Caco-2 (cell line): ENCODE measurements around the gene ADGRA1. TPM values are rescaled to one million over a fixed set of nuclear protein-coding genes. Genes with fewer than 3 reads are reported as not detected.
"Not testable (repeated sequence)": the region's sequence is repeated elsewhere in the genome, so short reads cannot be mapped to it uniquely, and the experiment has no call there.

ENCODE experiments used
- BruUV-seq: library from RNA; stranded (reverse); fragments of 400-500 nt; replicated peaks from 2 replicates; lab custom pipeline; 2021; lab: Mats Ljungman, UMichigan
- CTCF ChIA-PET: fragments of 300-600 bp; sonication (Branson Sonifier 250); formaldehyde crosslinking; loops from one replicate; lab custom pipeline; 2022; ENCODE audit warnings: antibody characterized with exemption; lab: Charles Lee
- POLR2A ChIA-PET: fragments of 300-600 bp; sonication (Branson Sonifier 250); formaldehyde crosslinking; loops from one replicate; lab custom pipeline; 2022; ENCODE audit warnings: antibody characterized with exemption; lab: Charles Lee
- DNase-seq, 2 experiments: peaks; one replicate each; pipeline versions ENCODE4 v3.0.0 to v3.0.0-alpha.2; 2020 to 2022
- H3K27me3 ChIP-seq: replicated peaks from 2 replicates; pipeline ENCODE4 v1.6.0; 2011; ENCODE audit warnings: low read length; ENCODE audit not compliant: control insufficient read depth, insufficient read depth
- H3K36me3 ChIP-seq: 2 replicates; pipeline ENCODE4 v1.5.1; 2011; ENCODE audit warnings: low read length; ENCODE audit not compliant: control insufficient read depth, insufficient read depth
- H3K4me1 ChIP-seq: fragments of 250-450 bp; sonication (Bioruptor Pico); 2 replicates; pipeline ENCODE4 v1.5.1; 2020; ENCODE audit warnings: mild to moderate bottlenecking
- H3K4me3 ChIP-seq: 2 replicates; pipeline ENCODE4 v1.5.1; 2011; ENCODE audit warnings: low read depth, mild to moderate bottlenecking, control low read depth, low read length
- H3K9me3 ChIP-seq: fragments of 250-450 bp; sonication (Bioruptor Pico); 2 replicates; pipeline ENCODE4 v1.5.1; 2020; ENCODE audit warnings: mild to moderate bottlenecking, moderate library complexity
- H3K27ac Mint-ChIP-seq: one replicate; pipeline ENCODE4 v1.8.0; 2022; ENCODE audit warnings: mixed read lengths; ENCODE audit not compliant: unreplicated experiment
- H3K27me3 Mint-ChIP-seq: one replicate; pipeline ENCODE4 v1.8.0; 2022; ENCODE audit warnings: mixed read lengths; ENCODE audit not compliant: insufficient read depth, unreplicated experiment
- H3K36me3 Mint-ChIP-seq: one replicate; pipeline ENCODE4 v1.8.0; 2022; ENCODE audit warnings: mild to moderate bottlenecking, mixed read lengths; ENCODE audit not compliant: insufficient read depth, unreplicated experiment
- H3K4me1 Mint-ChIP-seq: one replicate; pipeline ENCODE4 v1.8.0; 2022; ENCODE audit warnings: low read depth, mixed read lengths; ENCODE audit not compliant: unreplicated experiment
- H3K4me3 Mint-ChIP-seq: one replicate; pipeline ENCODE4 v1.8.0; 2022; ENCODE audit warnings: mild to moderate bottlenecking, moderate library complexity, mixed read lengths; ENCODE audit not compliant: unreplicated experiment
- H3K9me3 Mint-ChIP-seq: one replicate; pipeline ENCODE4 v1.8.0; 2022; ENCODE audit warnings: mixed read lengths; ENCODE audit not compliant: unreplicated experiment
- CTCF ChIP-seq, 2 experiments: fragments of 200-600 bp in 1 of 2; IDR thresholded peaks; 1 replicate in 1 of 2; 2 replicates in 1 of 2; pipeline versions ENCODE4 v1.5.1 to v1.8.0; 2011 to 2022; ENCODE audit warnings: antibody characterized with exemption in 1 of 2, control low read depth in 1 of 2, inconsistent platforms in 1 of 2, low read depth in 1 of 2, low read length in 1 of 2, mild to moderate bottlenecking in 1 of 2, moderate library complexity in 1 of 2; ENCODE audit not compliant: insufficient read depth in 1 of 2, severe bottlenecking in 1 of 2, unreplicated experiment in 1 of 2
- intact Hi-C: fragments of 100-400 bp; cut with micrococcal nuclease; formaldehyde crosslinking; loops from one replicate; pipeline ENCODE4 v1.10.0; 2022; ENCODE audit not compliant: unreplicated experiment
- total RNA-seq: library from RNA; stranded (reverse); gene quantifications from 2 replicates; pipeline ENCODE4 v1.2.3, GENCODE V29; 2022

Gene ADGRA1
- total RNA-seq, 1 experiment from 2014 or later = not detected

DNA sequence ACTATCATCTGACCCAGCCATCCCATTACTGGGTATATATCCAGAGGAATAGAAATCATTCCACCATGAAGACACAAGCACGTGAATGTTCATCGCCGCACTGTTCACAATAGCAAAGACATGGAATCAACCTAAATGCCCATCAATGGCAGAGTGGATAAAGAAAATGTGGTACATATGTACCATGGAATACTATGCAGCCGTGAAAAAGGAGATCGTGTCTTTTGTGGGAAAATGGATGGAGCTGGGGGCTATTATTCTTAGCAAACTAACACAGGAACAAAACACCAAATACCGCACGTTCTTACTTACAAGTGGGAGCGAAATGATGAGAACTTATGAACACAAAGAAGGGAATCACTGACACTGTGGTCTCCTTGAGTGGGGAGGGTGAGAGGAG is 62.5 kb downstream of the ADGRA1 start:
- no TSS peak for BruUV-seq
- H3K9me3 Mint-ChIP-seq = peaks cover 29% of the 10 kb centered on the region
- H3K27ac Mint-ChIP-seq = no peak overlapping the region
- intact Hi-C loops = no loop called here
- no peaks in the 10 kb centered on the region for H3K36me3 Mint-ChIP-seq
- POLR2A ChIA-PET = no interaction called here
- Histone ChIP-seq H3K4me1 (peaks cover 31% of the 10 kb centered on the region), H3K4me3 (no peak overlapping the region), H3K36me3 (no peaks in the 10 kb centered on the region), H3K9me3 (peaks cover 3% of the 10 kb centered on the region; the same call in 1 of the 2 replicates), H3K27me3 (no peaks in the 10 kb centered on the region)
- peaks cover 27% of the 10 kb centered on the region for H3K4me1 Mint-ChIP-seq
- no peak for TF ChIP-seq CTCF (IDR thresholded peaks at IDR 0.05; ENCODE audit: insufficient read depth in 1 of 2, low read depth in 1 of 2, low read length in 1 of 2, severe bottlenecking in 1 of 2, unreplicated experiment in 1 of 2)
- no peak for DNase-seq
- H3K27me3 Mint-ChIP-seq = no peaks in the 10 kb centered on the region
- no peak overlapping the region for H3K4me3 Mint-ChIP-seq
- CTCF ChIA-PET = no interaction called here

GRCh38 chr10:133150656-133151055 is 62.9 kb downstream of the ADGRA1 start:
- H3K27me3 ChIP-seq = no peaks in the 10 kb centered on the region
- Mint-ChIP-seq H3K4me3 (no peak overlapping the region), H3K27me3 (no peaks in the 10 kb centered on the region), H3K4me1 (peaks cover 23% of the 10 kb centered on the region), H3K9me3 (peaks cover 29% of the 10 kb centered on the region), H3K36me3 (no peaks in the 10 kb centered on the region), H3K27ac (peak overlapping the region; percentile 93)
- intact Hi-C loops = no loop called here
- H3K4me3 ChIP-seq = no peak overlapping the region
- peak in 1 of 2 experiments; percentile 29 for DNase-seq
- H3K36me3 ChIP-seq = no peaks in the 10 kb centered on the region
- POLR2A ChIA-PET = no interaction called here
- TF ChIP-seq CTCF (IDR thresholded peaks at IDR 0.05; ENCODE audit: insufficient read depth in 1 of 2, low read depth in 1 of 2, low read length in 1 of 2, severe bottlenecking in 1 of 2, unreplicated experiment in 1 of 2) = no peak
- H3K9me3 ChIP-seq = peaks cover 3% of the 10 kb centered on the region; the same call in 1 of the 2 replicates
- no TSS peak for BruUV-seq
- peaks cover 26% of the 10 kb centered on the region for H3K4me1 ChIP-seq
- CTCF ChIA-PET = no interaction called here

DNA sequence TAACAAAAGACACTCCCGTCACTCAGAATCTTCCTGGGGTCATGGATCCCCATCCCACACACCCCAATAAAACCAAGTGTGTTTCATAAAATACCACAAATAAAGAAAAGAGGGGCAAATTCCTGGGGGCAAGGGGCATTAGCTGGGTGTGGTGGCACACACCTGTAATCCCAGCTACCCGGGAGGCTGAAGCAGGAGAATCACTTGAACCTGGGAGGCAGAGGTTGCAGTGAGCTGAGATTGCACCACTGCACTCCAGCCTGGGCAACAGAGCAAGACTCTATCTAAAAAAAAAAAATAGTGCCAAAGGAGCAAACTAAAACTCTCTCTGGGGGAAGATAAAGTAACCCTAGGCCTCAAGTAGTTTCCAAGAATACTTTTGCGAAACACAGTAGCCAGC is 63.3 kb downstream of the ADGRA1 start:
- H3K9me3 ChIP-seq, BruUV-seq, H3K36me3 Mint-ChIP-seq, DNase-seq, H3K36me3 ChIP-seq, H3K4me3 ChIP-seq, H3K27me3 Mint-ChIP-seq, H3K27me3 ChIP-seq, POLR2A ChIA-PET, intact Hi-C loops: not testable (repeated sequence)
- Mint-ChIP-seq H3K27ac (peak overlapping the region; percentile 93), H3K4me1 (peaks cover 23% of the 10 kb centered on the region), H3K4me3 (peak overlapping the region; percentile 46), H3K9me3 (peaks cover 29% of the 10 kb centered on the region)
- CTCF ChIA-PET = interaction anchor here (0.5 to 1.8 kb wide), 2 partner anchors 8 to 26 kb away, joined by 3 to 6 read pairs; no protein-coding TSS in a partner anchor
- peaks cover 22% of the 10 kb centered on the region for H3K4me1 ChIP-seq
